HEK293 (cell line): ENCODE data around the gene KDM4B.

Source experiments
- CTCF ChIA-PET: fragments of 350-600 bp; formaldehyde crosslinking; extraction: SDS; loops from one replicate; lab custom pipeline; 2021; ENCODE audit warnings: antibody characterized with exemption; lab: Yijun Ruan, JAX
- POLR2A ChIA-PET: fragments of 300-600 bp; formaldehyde crosslinking; extraction: SDS; loops from one replicate; lab custom pipeline; 2020; ENCODE audit warnings: antibody characterized with exemption, inconsistent platforms; lab: Yijun Ruan, JAX
- H3K27ac ChIP-seq: fragments of 200-500 bp; sonication (Bioruptor generic); 2 replicates; pipeline ENCODE4 v1.5.1; 2014; ENCODE audit warnings: low read depth, low read length, control low read depth, inconsistent platforms; ENCODE audit errors: extremely low read depth
- H3K36me3 ChIP-seq, 2 experiments: fragments of 200-500 bp in 1 of 2; sonication (Bioruptor generic) in 1 of 2; 1 replicate in 1 of 2; 2 replicates in 1 of 2; pipeline ENCODE4 v1.5.1; 2014 to 2017; ENCODE audit warnings: inconsistent platforms in 2 of 2, low read length in 2 of 2; ENCODE audit not compliant: control insufficient read depth in 2 of 2, insufficient read depth in 1 of 2
- H3K4me1 ChIP-seq: fragments of 200-500 bp; sonication (Bioruptor generic); 2 replicates; pipeline ENCODE4 v1.5.1; 2014; ENCODE audit warnings: mild to moderate bottlenecking, low read length, inconsistent platforms; ENCODE audit not compliant: control insufficient read depth, insufficient read depth
- H3K4me3 ChIP-seq: 2 replicates; pipeline ENCODE4 v1.5.1; 2011; ENCODE audit warnings: low read depth, mild to moderate bottlenecking, control low read depth, low read length, moderate library complexity
- H3K9me3 ChIP-seq: fragments of 200-500 bp; sonication (Bioruptor generic); 2 replicates; pipeline ENCODE4 v1.5.1; 2014; ENCODE audit warnings: low read depth, low read length, inconsistent platforms; ENCODE audit not compliant: control insufficient read depth, insufficient read depth
- HOXA7 ChIP-seq: sonication (generic); formaldehyde crosslinking; IDR thresholded peaks from 2 replicates; pipeline ENCODE4 v1.8.1; 2022; ENCODE audit warnings: missing genetic modification reagents, borderline replicate concordance
- IKZF3 ChIP-seq: fragments of 450-650 bp; IDR thresholded peaks from 2 replicates; pipeline ENCODE4 v1.5.0; 2018; ENCODE audit warnings: missing biosample characterization, mild to moderate bottlenecking, missing genetic modification characterization, moderate library complexity
- KLF16 ChIP-seq: fragments of 450-650 bp; formaldehyde crosslinking; IDR thresholded peaks from 2 replicates; pipeline ENCODE4 v1.5.1; 2017; ENCODE audit warnings: missing biosample characterization, missing genetic modification characterization
- KLF7 ChIP-seq: fragments of 450-650 bp; formaldehyde crosslinking; IDR thresholded peaks from 2 replicates; pipeline ENCODE4 v1.5.1; 2016; ENCODE audit warnings: missing biosample characterization, missing genetic modification characterization, borderline replicate concordance
- SP2 ChIP-seq: fragments of 450-650 bp; formaldehyde crosslinking; IDR thresholded peaks from 2 replicates; pipeline ENCODE4 v1.5.1; 2016; ENCODE audit warnings: missing biosample characterization, missing genetic modification characterization
- ZFP41 ChIP-seq: fragments of 450-650 bp; formaldehyde crosslinking; IDR thresholded peaks from 2 replicates; pipeline ENCODE4 v1.5.1; 2016; ENCODE audit warnings: missing biosample characterization, missing genetic modification characterization, borderline replicate concordance
- ZNF174 ChIP-seq: fragments of 450-650 bp; formaldehyde crosslinking; IDR thresholded peaks from 2 replicates; pipeline ENCODE4 v1.5.0; 2017; ENCODE audit warnings: missing biosample characterization, mild to moderate bottlenecking, missing genetic modification characterization
- ZNF341 ChIP-seq: fragments of 450-650 bp; formaldehyde crosslinking; IDR thresholded peaks from 2 replicates; pipeline ENCODE4; 2016; ENCODE audit warnings: low read depth, missing biosample characterization, missing genetic modification characterization
- ZNF391 ChIP-seq: fragments of 450-650 bp; formaldehyde crosslinking; IDR thresholded peaks from 2 replicates; pipeline ENCODE4 v1.5.1; 2016; ENCODE audit warnings: low read depth, missing biosample characterization, missing genetic modification characterization, borderline replicate concordance
- ZNF521 ChIP-seq: fragments of 450-650 bp; formaldehyde crosslinking; IDR thresholded peaks from 2 replicates; pipeline ENCODE4 v1.5.1; 2017; ENCODE audit warnings: missing biosample characterization, mild to moderate bottlenecking, missing genetic modification characterization
- ZNF621 ChIP-seq: fragments of 450-650 bp; formaldehyde crosslinking; IDR thresholded peaks from 2 replicates; pipeline ENCODE4 v1.5.1; 2017; ENCODE audit warnings: missing biosample characterization, missing genetic modification characterization
- ZNF701 ChIP-seq: fragments of 450-650 bp; formaldehyde crosslinking; IDR thresholded peaks from 2 replicates; pipeline ENCODE4 v1.5.1; 2016; ENCODE audit warnings: missing biosample characterization, missing genetic modification characterization
- ZNF768 ChIP-seq: fragments of 450-650 bp; formaldehyde crosslinking; IDR thresholded peaks from 2 replicates; pipeline ENCODE4 v1.5.1; 2018; ENCODE audit warnings: missing biosample characterization, mild to moderate bottlenecking, missing genetic modification characterization
- ZSCAN30 ChIP-seq: fragments of 450-650 bp; IDR thresholded peaks from 2 replicates; pipeline ENCODE4 v1.5.1; 2018; ENCODE audit warnings: missing biosample characterization, mild to moderate bottlenecking, missing genetic modification characterization, moderate library complexity
- TF ChIP-seq, protein P1 (sequence below): fragments of 450-650 bp; formaldehyde crosslinking; IDR thresholded peaks from 2 replicates; pipeline ENCODE4 v1.5.0; 2017; ENCODE audit warnings: missing biosample characterization, missing genetic modification characterization, borderline replicate concordance
- TF ChIP-seq, protein P2 (sequence below): fragments of 450-650 bp; formaldehyde crosslinking; IDR thresholded peaks from 2 replicates; pipeline ENCODE4 v1.5.1; 2016; ENCODE audit warnings: missing biosample characterization, missing genetic modification characterization, low read depth
- TF ChIP-seq, protein P3 (sequence below): fragments of 450-650 bp; formaldehyde crosslinking; IDR thresholded peaks from 2 replicates; pipeline ENCODE4 v1.5.1; 2017; ENCODE audit warnings: missing biosample characterization, missing genetic modification characterization

Gene KDM4B

GRCh38 chr19:5050905-5051304, 82.0 kb downstream of the KDM4B start:
- CTCF ChIA-PET = no interaction called here
- H3K36me3 ChIP-seq = peaks cover 0 to 21% of the 10 kb centered on the region in 2 experiments; a peak in 1 of 3 replicates
- H3K9me3 ChIP-seq = no peaks in the 10 kb centered on the region
- H3K27ac ChIP-seq = no peak overlapping the region
- TF ChIP-seq ZFP41 (tag by site-specific recombination) (no peak), KLF16 (tag by site-specific recombination) (no peak), ZNF391 (no peak), ZNF341 (tag by site-specific recombination) (0 out of 2 replicates have a peak, but pooled peaks have one; percentile 26)
- TF ChIP-seq, protein P1, sequence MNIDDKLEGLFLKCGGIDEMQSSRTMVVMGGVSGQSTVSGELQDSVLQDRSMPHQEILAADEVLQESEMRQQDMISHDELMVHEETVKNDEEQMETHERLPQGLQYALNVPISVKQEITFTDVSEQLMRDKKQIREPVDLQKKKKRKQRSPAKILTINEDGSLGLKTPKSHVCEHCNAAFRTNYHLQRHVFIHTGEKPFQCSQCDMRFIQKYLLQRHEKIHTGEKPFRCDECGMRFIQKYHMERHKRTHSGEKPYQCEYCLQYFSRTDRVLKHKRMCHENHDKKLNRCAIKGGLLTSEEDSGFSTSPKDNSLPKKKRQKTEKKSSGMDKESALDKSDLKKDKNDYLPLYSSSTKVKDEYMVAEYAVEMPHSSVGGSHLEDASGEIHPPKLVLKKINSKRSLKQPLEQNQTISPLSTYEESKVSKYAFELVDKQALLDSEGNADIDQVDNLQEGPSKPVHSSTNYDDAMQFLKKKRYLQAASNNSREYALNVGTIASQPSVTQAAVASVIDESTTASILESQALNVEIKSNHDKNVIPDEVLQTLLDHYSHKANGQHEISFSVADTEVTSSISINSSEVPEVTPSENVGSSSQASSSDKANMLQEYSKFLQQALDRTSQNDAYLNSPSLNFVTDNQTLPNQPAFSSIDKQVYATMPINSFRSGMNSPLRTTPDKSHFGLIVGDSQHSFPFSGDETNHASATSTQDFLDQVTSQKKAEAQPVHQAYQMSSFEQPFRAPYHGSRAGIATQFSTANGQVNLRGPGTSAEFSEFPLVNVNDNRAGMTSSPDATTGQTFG (tag by site-specific recombination) = no peak
- TF ChIP-seq, protein P2, sequence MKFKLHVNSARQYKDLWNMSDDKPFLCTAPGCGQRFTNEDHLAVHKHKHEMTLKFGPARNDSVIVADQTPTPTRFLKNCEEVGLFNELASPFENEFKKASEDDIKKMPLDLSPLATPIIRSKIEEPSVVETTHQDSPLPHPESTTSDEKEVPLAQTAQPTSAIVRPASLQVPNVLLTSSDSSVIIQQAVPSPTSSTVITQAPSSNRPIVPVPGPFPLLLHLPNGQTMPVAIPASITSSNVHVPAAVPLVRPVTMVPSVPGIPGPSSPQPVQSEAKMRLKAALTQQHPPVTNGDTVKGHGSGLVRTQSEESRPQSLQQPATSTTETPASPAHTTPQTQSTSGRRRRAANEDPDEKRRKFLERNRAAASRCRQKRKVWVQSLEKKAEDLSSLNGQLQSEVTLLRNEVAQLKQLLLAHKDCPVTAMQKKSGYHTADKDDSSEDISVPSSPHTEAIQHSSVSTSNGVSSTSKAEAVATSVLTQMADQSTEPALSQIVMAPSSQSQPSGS (tag by site-specific recombination) = no peak
- TF ChIP-seq, protein P3, sequence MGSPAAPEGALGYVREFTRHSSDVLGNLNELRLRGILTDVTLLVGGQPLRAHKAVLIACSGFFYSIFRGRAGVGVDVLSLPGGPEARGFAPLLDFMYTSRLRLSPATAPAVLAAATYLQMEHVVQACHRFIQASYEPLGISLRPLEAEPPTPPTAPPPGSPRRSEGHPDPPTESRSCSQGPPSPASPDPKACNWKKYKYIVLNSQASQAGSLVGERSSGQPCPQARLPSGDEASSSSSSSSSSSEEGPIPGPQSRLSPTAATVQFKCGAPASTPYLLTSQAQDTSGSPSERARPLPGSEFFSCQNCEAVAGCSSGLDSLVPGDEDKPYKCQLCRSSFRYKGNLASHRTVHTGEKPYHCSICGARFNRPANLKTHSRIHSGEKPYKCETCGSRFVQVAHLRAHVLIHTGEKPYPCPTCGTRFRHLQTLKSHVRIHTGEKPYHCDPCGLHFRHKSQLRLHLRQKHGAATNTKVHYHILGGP (tag by site-specific recombination) = no peak
- TF ChIP-seq, all 188 proteins: peak for 1
- POLR2A ChIA-PET = no interaction called here
- H3K4me3 ChIP-seq = no peak overlapping the region
- peaks cover 17% of the 10 kb centered on the region for H3K4me1 ChIP-seq

- Histone ChIP-seq H3K9me3 (no peaks in the 10 kb centered on the region), H3K36me3 (peaks cover 0 to 21% of the 10 kb centered on the region in 2 experiments; a peak in 1 of 3 replicates), H3K4me3 (no peak overlapping the region), H3K4me1 (peaks cover 11% of the 10 kb centered on the region), H3K27ac (no peak overlapping the region)
- ChIA-PET POLR2A (interaction anchor here (0.6 kb wide), 1 partner anchor 570 kb away, joined by 8 read pairs; no protein-coding TSS in a partner anchor), CTCF (interaction anchor here (0.7 kb wide), 1 partner anchor 155 kb away, joined by 3 read pairs; no protein-coding TSS in a partner anchor)
- TF ChIP-seq IKZF3 (tag by site-specific recombination) (no peak), ZNF521 (tag by site-specific recombination) (no peak), ZNF174 (no peak), HOXA7 (CRISPR knock-in tag) (no peak), ZNF701 (no peak), ZNF621 (no peak)
Observed at GRCh38 chr19:5051619-5052018, 82.7 kb downstream of the KDM4B start.

- no peak overlapping the region for H3K4me3 ChIP-seq
- CTCF ChIA-PET = interaction anchor here (0.6 to 0.7 kb wide), 5 partner anchors 28 to 325 kb away, joined by 3 to 4 read pairs (median 3); no protein-coding TSS in a partner anchor
- H3K36me3 ChIP-seq = peaks cover 0 to 26% of the 10 kb centered on the region in 2 experiments; a peak in 1 of 3 replicates
- POLR2A ChIA-PET = no interaction called here
- H3K27ac ChIP-seq = no peak overlapping the region
- H3K4me1 ChIP-seq = peaks cover 3% of the 10 kb centered on the region
- no peaks in the 10 kb centered on the region for H3K9me3 ChIP-seq
- TF ChIP-seq ZSCAN30 (tag by site-specific recombination) (no peak), ZNF768 (tag by site-specific recombination) (no peak), SP2 (no peak), KLF7 (tag by site-specific recombination) (no peak)
Observed at GRCh38 chr19:5052515-5052914, 83.6 kb downstream of the KDM4B start.
